GM21737 (cell line): ENCODE results near the gene ZFAND3.
"Not testable (repeated sequence)": the region's sequence is repeated elsewhere in the genome, so short reads cannot be mapped to it uniquely, and the experiment has no call there.

Source experiments
- ATAC-seq: cut with Tn5 transposase; IDR thresholded peaks from one replicate; pipeline ENCODE4 v1.9.1; 2021; ENCODE audit warnings: mild to moderate bottlenecking, moderate library complexity; ENCODE audit not compliant: unreplicated experiment

ZFAND3 gene

GRCh38 chr6:38114976-38115625 is 295.6 kb downstream of the ZFAND3 start:
- ATAC-seq = no peak

GRCh38 chr6:38115626-38116008 is 296.1 kb downstream of the ZFAND3 start:
- no peak for ATAC-seq

- ATAC-seq = no peak
These were observed 296.7 kb downstream of the ZFAND3 start for GRCh38 chr6:38116248-38116647.

GRCh38 chr6:38117281-38117680 is 297.8 kb downstream of the ZFAND3 start:
- no peak for ATAC-seq

- no peak for ATAC-seq
These were observed 299.4 kb downstream of the ZFAND3 start for GRCh38 chr6:38118791-38119365.

- no peak for ATAC-seq
These were observed 300.0 kb downstream of the ZFAND3 start for GRCh38 chr6:38119516-38119915.

GRCh38 chr6:38124224-38124926 is 304.8 kb downstream of the ZFAND3 start:
- not testable (repeated sequence) for ATAC-seq

- no peak for ATAC-seq
These were observed 307.8 kb downstream of the ZFAND3 start for GRCh38 chr6:38127284-38127683.

- no peak for ATAC-seq
These were observed 312.0 kb downstream of the ZFAND3 start for GRCh38 chr6:38131527-38131965.

- no peak for ATAC-seq
These were observed 314.6 kb downstream of the ZFAND3 start for GRCh38 chr6:38133932-38134703.

- ATAC-seq = no peak
These were observed 315.2 kb downstream of the ZFAND3 start for GRCh38 chr6:38134704-38135088.

- ATAC-seq = no peak
These were observed 317.0 kb downstream of the ZFAND3 start for GRCh38 chr6:38136547-38136946.

- ATAC-seq = no peak
These were observed 318.2 kb downstream of the ZFAND3 start for GRCh38 chr6:38137608-38138265.

GRCh38 chr6:38138374-38138773 is 318.8 kb downstream of the ZFAND3 start:
- no peak for ATAC-seq

- ATAC-seq = no peak
These were observed 321.6 kb downstream of the ZFAND3 start for GRCh38 chr6:38141085-38141484.

- ATAC-seq = no peak
These were observed 322.2 kb downstream of the ZFAND3 start for GRCh38 chr6:38141716-38142115.

- no peak for ATAC-seq
These were observed 322.8 kb downstream of the ZFAND3 start for GRCh38 chr6:38142178-38142902.

GRCh38 chr6:38143191-38144150 is 323.9 kb downstream of the ZFAND3 start:
- ATAC-seq = no peak

- no peak for ATAC-seq
These were observed 324.9 kb downstream of the ZFAND3 start for GRCh38 chr6:38144365-38144945.
